Measurements from ENCODE around the gene ING3.

The ING3 gene

DNA sequence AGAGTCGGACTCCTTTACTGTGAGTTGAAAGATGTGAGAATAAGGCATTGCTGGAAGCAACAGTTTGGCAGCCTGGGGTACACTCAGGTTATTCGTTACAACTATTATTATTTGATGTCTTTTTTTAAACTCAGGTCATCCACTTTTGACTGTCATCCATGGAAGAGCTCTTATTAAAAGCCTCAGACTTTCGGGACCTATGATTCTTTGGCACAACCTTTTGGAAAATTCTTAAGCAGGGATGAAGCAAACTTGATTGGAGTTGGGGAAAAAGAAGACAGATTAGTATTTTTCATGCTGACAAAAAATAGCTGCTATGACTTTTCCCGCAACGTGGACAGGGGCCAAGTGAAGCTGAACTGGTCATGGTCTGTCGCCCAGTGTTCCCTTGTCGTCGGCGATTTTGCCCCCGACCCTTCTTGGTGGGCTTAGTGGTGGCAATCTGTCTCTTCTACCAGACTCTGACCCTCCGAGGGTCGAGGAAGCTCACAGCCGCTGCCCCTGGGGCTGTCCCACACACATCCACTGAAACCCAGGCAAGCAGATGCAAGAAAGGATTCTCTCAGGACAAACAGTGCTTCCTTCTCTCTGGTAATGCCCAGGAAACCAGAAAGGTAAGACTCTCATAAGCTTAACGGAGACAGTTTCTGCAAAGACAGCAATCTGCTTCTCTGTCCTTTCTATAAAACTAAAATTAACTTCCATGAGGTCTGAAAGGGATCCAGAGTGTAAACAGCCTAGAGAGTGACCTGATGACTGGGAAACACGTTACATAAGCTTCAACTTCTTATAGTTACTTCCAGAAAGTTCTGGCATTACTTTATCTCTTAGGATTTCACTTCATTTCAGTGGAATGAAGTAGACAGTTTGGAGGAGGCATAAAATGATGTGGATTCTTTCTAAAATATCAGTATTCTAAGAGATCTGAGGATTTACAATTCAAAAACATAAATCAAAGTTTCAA lies 39.0 kb downstream of the ING3 start:
- no peak for DNase-seq

DNA sequence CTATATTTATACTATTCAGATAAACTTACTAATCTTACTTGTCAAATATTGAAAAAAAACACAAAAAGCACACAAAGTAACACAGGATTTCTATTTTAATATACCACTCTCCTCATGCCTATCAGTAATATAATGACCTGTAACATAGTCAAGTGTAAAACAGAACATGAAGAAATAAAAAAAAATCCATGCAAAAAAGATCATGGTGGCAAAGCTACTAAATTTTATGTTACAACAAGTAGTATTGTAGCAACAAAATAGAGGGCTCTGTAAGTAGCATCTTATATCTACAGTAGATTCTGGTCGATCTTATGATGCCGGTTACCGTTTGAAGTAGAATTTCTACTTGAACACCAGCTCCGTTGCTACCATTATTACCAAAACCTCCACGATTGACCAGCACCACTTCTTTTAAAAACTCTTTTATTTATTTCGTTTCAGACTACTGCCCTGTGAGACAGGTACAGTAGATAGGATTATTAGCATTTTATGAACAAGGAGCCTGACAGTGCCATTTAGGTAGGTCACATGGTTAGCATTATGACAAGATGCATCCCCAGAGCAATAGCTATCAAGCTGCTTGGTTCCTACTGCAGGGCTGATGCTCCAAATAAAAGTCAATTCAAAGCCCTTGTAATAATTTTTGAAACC lies 40.0 kb downstream of the ING3 start:
- DNase-seq = no peak

DNA sequence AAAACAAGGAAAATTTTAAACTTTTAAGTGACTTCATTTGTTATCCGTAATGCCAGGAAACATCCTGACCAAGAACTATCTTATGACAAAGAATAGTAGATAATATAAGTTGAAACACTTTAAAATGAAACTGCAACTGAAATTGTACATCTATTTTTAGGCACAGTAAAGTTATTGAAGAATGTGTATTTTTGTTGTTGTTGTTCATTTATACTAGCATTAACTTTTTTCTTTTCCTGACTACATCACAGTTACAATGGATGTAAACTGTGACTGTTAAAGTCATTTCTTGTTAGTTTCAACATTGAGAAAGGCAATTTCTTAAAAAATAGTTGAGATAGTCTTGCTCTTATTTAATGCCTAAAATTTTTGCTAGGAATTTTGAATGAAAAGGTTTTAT lies 40.6 kb downstream of the ING3 start:
- DNase-seq = no peak

DNA sequence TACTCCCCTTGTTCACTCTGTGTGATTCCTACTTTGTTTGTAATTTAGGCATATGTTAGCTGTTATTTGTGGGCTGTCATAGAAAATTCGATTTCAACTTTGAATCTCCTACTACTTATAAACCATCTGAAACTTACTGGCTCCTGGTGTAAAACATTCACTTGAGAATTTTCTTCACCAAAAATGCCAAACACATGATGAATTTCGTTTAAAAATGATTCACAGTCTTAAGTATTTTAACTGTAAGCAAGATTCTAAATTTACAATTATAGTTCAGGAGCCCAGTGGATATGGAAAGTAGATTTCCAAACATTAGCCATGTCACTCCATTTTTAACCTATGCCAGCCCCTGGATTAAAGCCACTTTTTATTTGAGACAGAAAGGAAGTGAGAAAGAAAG lies 41.0 kb downstream of the ING3 start:
- DNase-seq = no peak

DNA sequence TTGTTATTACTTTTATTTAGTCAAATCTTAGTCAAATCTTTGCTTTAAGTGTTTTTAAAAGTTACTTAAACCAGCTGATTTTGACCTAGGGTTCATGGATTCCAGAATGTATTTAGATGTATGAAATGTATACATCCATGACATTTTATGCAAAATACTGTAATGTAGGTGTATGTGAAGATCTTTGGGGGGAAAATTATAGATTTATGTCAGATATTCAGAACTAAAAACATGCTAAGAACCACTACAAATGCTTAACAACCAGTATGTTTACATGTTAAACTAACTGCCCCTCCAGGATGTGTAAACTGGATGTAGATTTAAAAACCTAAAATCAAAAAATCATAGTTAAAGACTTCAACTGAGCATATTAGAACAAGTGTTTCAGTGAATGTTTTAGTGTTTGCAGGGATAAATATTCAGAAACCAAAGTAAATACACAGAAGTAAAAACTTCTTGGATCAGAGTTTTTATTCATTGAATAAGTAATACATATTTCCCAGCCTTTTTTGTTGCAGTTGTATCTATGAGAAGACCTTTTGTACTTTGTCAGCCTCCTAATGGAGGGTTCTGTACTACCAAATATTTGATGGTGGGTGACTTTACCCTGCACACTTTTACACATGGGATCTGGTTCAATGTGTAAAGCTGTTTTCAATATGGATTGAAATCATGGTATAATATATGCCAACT lies 41.8 kb downstream of the ING3 start:
- no peak for DNase-seq

DNA sequence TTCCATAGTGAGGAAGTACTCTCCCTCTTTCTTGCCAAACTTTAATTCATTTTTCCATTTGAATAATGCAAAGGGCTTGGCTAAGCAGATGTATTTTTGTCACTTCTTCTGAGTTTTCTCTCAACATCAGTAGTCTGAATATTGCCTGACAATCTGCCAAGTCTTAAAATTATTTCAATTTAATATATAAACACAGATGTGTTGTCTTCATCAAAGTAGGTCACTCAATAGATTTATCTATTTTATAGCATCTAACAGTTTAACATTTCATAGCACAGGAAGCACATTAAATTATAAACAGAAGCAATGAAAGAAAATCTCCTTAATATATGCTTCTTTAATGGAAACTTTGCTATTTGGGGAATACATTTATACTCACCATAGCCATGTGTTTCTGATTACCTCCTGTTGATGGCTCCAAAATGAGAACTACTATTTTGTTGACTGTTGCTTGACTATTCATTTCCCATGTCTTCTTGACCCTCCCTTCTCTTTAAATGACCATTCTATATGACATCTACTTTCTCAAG lies 42.5 kb downstream of the ING3 start:
- no peak for DNase-seq

DNA sequence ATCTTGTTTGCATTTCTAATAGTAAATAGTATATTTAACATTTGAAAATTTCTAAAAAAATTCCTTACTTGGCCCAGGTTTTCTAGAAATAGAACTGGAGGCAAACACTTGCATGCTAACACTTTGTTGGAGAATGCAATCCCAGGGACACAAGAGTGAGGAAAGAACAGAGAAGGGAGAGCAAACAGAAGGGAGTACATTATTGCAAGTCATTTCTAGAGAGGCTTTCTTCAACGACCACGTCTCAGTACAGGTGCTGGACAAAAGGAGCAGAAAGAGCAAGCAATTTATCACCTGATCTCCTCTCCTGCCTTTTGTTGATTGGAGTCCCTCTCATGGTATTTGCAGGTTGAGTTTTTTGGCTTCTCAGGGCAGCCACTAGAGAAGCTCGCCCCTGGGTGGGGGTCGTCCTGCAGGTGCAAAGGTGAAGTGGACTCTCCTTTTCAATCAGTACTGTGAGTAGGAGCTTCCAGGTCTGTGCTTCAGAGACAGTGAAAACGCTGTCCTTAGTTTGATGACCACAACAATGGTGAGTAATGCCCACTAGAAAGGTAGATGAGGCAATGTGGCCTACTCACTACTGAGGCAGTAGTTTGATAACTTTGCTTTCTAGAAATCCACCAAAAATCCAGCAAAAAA lies 43.1 kb downstream of the ING3 start:
- no peak for DNase-seq

DNA sequence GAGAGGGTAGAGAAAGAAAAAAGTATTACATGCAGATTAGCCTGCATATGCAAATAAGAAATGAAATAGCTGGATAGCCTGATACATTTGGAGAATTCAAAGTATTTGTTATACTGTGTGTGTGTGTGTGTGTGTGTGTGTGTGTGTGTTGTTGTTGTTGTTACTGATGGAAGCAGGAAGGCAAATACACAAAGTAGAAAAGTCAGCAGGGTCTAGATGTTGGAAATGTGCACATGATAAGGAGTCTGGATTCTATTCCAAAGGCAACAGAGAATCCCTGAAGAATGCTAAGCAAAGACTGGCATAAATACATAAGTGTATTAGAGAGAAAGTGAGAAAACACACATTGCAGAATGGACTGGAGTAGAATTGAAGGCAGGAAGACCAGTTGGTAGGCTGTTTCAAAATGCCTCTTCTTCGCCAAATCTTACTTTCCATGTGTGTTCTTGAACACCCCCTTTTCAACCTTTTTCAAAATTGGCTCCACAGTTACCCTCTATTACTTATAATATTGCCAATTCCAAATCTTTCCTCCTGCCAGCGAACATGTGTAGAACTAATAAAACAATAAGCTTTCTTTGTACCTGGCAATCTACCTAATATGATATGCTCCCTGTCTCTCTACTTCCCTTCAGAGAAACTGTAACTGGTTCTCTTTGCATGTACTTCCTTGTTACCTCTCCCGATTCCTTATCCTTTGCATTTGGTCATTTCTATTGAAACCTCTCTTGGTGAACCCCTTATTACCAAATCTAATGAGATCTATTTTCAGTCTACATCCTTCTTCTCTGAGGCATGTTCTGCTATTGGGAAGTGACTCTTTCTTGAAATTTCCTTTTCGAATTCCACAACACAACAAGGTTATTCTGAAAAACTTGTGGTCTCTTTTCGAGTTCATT lies 44.2 kb downstream of the ING3 start:
- DNase-seq = no peak

DNA sequence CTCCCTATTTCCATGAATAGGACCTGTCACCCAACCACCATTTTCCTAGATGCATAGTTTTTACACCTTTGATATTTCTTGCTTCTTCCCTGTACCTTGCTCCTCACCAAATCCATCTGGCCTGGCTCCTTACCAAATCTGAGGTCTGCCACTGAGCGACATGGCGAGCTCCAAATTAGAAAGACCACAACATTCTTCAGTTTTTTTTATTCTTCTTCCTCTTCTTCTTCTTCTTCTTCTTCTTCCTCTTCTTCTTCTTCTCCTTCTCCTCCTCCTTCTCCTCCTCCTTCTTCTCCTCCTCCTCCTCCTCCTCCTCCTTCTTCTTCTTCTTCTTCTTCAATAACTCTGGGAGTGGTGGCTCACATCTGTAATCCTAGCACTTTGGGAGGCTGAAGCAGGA lies 45.1 kb downstream of the ING3 start:
- no peak for DNase-seq

DNA sequence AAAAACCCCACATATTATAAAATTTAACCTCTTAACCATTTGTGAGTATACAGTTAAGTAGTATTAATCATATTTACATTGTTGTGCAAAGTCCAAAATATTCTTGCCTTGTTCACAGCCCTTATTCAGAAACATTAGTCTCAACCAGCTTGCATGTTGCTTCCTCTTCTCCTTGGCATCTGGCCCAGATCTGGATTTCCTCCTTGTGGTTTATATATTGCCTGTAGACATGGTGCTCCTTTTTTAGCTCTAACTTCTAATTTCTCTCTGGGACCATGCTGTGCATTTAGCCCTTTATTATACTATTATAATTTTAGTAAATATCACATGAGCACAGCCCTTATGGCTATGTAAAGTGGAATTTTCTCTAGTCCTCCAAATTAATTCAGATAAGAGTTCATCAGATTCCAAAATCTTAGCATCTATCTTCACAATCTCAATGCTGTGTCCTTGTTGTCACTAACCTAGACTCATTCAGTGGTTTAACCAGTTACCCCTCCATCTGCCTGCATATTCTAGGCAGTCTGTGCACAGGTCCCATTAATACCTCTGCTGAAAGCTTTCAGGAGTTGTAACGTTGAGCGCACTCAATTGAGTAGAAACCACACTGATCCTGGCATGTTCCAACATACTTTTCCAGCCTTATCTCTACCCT lies 45.9 kb downstream of the ING3 start:
- DNase-seq = no peak

DNA sequence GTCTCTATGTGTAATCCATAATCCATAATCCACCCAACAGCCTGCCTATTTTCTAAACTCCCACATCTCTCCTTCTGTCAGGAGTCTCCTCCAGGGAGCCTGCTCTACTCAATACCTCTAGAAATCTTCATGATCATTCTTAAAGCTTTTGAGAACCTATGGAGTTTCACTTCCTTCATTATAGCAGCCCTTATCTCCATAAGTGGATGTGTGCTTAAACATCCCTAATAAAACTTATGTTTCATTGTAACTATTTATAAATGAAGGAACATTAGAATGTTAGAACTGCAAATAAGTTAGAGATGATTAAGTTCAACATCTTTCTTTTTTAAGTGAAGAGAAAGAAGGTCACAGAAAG lies 46.4 kb downstream of the ING3 start:
- DNase-seq = no peak

DNA sequence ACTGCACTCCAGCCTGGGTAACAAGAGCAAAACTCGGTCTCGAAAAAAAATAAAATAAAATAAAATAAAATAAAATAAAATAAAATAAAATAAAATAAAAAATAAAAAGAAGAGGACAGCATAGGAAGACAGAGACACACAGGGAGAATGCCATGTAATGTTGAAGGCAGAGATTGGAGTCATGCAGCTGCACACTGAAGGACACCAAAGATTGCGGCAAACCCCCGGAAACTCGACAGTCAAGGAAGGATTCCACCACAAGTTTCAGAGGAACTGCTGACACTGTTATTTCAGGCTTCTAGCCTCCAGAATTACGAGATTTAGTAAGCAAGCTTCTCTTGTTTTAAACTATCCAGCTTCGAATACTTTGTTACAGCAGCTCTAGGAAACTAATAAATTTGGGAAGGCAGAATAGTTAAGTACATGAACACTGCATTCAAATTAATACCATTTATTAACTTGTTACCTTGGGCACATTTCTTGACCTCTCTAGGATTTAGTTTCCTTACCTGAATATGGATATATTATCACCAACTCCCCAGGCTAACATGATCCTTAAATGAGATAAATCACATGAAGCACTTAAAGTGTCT lies 47.4 kb downstream of the ING3 start:
- no peak for DNase-seq

DNA sequence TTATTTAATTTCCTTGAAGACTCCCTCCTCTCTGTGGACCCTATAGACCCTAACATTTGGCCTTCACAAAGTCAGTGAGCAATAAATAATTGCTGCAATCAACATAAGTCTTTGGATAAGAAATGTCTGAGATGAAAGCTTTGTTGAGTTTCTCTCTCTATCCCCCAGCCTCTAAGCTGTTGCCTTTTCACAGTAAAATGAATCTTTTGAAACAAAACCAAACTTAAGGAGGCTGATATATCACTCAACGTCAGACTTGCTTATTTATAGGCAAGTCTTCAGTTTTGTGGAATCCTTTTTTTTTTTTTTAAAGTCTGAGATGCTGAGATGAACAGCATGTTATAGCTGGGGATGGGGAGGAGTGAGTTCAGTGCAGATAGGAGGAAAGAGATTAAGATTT lies 47.9 kb downstream of the ING3 start:
- no peak for DNase-seq

DNA sequence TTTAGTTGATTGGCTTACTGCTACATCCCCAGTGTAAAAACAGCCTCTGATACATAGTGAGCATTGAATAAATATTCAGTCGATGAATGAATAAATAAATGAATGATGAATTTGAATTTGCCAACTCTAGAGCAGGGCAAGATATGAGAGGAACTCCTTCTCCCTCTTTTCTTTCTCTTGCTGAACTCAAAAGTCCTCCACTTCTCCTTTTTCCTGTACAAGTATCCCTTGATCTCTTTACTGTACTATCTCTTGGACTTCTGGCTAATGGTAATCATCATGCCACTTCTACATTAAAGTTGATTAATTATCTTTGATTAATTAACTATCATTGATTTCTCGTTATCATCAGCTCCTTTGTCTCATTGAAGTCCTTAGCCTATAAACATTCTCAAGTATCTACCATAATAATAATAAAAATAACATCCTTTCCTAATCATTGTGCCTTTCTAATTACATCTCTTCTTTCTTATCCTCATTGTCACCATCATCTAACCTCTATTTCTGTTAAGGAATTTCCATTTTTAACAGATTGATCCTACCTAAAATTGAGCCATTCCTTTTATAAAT lies 48.5 kb downstream of the ING3 start:
- DNase-seq = no peak

DNA sequence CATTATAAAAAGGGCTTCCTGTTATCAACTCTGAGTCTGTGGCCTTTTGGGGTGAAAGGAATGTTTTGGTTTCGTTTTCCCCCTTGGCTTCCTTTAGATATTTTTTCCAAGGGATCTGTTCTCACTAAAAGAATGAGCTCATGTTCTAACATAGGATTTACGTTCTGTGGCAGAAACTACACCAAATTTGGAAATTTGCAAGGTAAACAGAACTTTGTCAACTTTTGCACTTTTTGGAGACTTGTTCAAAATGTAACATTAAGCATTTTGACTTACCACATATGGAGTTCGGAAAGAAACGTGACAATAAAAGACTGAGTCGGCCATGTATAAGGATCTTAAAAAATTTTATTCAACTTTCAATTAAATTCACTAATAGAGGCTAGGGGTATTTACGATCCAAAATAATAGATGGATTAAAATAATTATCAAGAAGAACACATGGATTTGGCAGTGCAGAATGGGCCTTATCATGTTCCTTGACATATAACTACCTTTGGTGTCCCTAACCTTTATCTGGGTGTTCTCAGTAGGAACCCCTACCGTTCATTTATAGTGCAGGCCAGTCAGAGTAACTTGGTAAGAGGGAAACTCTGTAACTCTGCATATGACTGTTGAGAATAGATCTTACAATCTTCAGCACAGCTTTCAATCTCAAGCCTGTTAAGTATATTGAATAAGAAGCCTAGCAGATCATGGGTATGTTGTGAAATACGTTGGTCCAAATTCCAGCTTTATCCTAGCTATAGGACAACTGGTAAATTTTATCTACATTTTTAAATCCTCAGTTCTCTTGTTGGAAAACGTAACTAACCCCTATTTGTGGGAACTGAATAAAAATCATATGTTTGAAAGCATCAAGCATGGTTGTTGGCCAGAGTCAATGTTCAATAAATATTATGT lies 49.8 kb downstream of the ING3 start:
- no peak for DNase-seq

DNA sequence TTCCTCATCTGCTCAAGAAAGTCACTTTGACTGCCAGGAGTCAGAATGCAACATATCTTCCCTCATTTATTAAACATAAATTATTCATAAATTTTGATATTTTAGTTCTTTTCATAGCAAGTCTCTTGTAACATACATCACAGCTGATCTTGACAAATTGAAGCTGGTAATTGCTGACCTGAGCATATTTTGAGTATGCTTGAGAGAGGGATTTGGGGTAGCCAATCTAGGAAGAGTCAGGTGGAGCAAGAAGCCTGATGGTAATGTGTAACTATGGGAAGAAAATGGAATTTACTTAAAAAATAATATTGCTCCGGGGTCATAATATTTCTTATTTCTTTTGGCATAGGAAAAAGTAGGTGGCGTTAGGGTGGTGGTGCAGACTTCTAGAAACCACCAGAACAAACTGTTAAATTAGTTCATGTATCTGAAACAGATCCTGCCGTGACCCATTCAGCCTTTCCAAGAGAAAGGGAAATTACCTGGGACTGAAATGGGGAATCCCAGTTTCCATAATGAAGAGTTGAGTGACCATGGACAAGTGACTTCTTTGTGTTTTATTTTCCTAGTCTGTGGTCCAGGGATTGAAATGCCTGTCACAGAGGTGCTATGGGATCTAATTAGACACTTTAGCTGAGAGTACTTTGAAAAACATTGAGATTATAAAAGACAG lies 50.8 kb downstream of the ING3 start:
- DNase-seq = no peak

DNA sequence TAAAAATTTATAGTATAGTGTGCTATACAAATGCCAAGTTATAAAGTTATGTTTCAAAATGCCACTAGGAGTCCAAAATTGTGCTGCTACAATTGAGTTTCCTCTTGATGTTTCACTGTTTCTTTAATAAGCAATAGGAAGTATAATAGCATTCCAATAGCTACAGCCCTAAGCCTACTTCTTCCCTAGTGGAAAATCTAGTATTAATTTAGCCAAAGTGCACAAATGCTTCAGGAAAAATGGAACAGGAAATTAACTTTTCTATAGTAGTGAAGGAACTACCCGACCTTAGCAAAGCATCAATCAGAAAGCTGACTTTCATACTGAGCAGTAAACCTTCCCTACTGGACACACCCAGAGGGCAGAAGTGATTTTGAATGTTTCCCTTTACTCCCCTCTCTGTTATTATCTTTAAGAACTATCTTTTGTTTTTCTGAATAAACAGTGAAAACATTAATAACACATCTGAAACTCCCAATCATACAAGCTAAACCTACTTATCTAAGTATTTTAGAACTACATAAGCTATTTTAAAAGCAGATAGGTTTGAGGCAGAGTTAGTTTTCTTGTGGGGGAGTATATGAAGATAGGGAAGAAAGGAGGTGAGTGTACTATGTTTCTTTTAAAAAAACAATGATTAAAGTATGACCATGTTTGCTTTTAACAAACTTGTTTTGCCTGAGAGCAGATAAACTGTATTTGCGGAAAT lies 51.6 kb downstream of the ING3 start:
- no peak for DNase-seq

DNA sequence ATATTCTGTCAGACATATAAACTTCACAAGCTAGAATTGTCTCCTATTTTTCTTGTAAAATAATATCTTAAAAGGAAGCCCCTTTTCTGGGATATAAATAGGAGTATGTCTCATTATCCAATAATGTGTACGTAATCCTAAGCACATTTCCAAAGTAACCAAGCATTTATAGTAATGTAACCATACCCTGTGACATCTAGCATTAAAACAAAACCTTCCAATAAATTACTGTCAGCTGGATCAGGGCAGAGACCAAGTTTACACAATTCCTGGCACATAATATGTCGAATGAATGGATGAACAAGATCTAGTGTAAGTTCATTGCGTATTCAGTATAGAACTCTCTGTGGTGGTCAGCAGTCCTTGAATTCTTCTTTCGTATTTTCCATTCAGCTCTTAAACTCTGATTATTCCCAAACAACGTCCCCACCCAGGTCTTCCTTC lies 52.2 kb downstream of the ING3 start:
- DNase-seq = no peak
